Esophagus squamous epithelium (tissue), 5 donors: ENCODE data around the gene NPTX1. TPM values are rescaled to one million over a fixed set of nuclear protein-coding genes. Genes with fewer than 3 reads are reported as not detected.

Experiments
- DNase-seq: peaks from one replicate; lab custom pipeline; 2025; lab: John Stamatoyannopoulos, UW
- H3K27ac ChIP-seq, 4 donors: fragments of 200-600 bp; sonication (generic); one replicate each; pipeline ENCODE4 v1.5.1; 2016 to 2019; ENCODE audit warnings: mild to moderate bottlenecking in 1 of 4
- H3K27me3 ChIP-seq, 4 donors: fragments of 200-600 bp; sonication (generic); 1 replicate in 3 of 4; 2 replicates in 1 of 4; pipeline versions ENCODE4 v1.5.1 to v1.6.0; 2017 to 2021; ENCODE audit warnings: antibody characterized with exemption in 1 of 4
- H3K36me3 ChIP-seq, 3 donors: fragments of 200-600 bp; sonication (generic); one replicate each; pipeline ENCODE4 v1.5.1; 2016 to 2019
- H3K4me1 ChIP-seq, 3 donors: fragments of 200-600 bp; sonication (generic); one replicate each; pipeline ENCODE4 v1.5.1; 2017 to 2019
- H3K4me3 ChIP-seq, 4 donors: fragments of 200-600 bp; sonication (generic); 1 replicate in 3 of 4; 2 replicates in 1 of 4; pipeline ENCODE4 v1.5.1; 2016 to 2019; ENCODE audit warnings: mild to moderate bottlenecking in 2 of 4, moderate library complexity in 1 of 4
- H3K9me3 ChIP-seq, 3 donors: fragments of 200-600 bp; sonication (generic); one replicate each; pipeline ENCODE4 v1.5.1; 2016 to 2019
- POLR2A ChIP-seq, 4 donors: fragments of 450-650 bp; IDR thresholded peaks; one replicate each; pipeline ENCODE4 v1.6.1; 2017; ENCODE audit warnings: antibody characterized with exemption in 4 of 4, mild to moderate bottlenecking in 4 of 4, moderate library complexity in 3 of 4
- WGBS, 2 donors: methylation state at CpG; one replicate each; pipeline ENCODE4 v1.1.5; 2018; 5-methylcytosine and 5-hydroxymethylcytosine counted together
- intact Hi-C: fragments of 100-400 bp; cut with DNase I; formaldehyde crosslinking; loops from one replicate; pipeline ENCODE4 v1.15.0; 2022
- total RNA-seq, 4 donors: library from RNA; depleted of rRNA; stranded (reverse); fragments of >200 nt; gene quantifications; one replicate each; pipeline ENCODE4 v1.1.0, GENCODE V29; 2016
- TF ChIP-seq, protein P1 (sequence below), 6 experiments: fragments of 450-650 bp in 4 of 6; fragments of 200-600 bp in 2 of 6; sonication (generic) in 2 of 6; IDR thresholded peaks; one replicate each; pipeline ENCODE4 v1.5.1; 2016 to 2019; ENCODE audit warnings: antibody characterized with exemption in 6 of 6, mild to moderate bottlenecking in 4 of 6, moderate library complexity in 4 of 6
- donor health status: DM: yes; HTN: yes; CAD: no.

The NPTX1 gene
- total RNA-seq, 4 donors from 2014 or later, result under 0.01 to 0.15 TPM; not detected in 2

DNA sequence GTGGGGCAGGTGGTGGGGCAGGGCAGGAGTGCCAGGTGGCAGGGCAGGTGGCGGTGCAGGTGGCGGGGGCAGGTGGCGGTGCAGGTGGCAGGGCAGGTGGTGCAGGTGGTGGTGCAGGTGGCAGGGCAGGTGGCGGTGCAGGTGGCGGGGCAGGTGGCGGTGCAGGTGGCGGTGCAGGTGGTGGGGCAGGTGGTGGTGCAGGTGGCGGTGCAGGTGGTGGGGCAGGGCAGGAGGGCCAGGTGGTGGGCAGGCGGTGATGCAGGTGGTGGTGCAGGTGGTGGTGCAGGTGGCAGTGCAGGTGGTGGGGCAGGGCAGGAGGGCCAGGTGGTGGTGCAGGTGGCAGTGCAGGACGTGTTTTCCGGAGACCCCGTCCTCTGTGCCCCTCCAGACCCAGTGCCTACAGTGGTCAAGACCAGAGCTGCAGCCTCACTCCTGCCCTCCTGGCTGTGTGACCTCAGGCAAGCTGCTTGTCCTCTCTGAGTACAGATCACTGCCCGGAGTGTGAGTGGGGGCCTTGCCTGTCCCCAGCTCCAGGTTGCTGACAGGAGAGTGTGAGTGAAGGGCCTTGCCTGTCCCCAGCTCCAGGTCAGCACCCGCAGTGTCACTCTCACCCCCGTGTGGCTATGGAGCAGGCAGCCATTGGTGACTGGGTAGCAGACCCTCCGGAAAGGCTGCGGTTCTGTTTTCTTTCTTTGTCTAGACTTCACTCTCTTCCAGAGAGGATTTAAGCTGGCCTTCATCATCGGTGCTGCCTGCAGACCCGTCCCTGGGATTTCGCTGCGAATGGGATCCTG lies 16.1 kb upstream of the NPTX1 start:
- no peak for TF ChIP-seq POLR2A (IDR thresholded peaks at IDR 0.05)
- TF ChIP-seq, protein P1, sequence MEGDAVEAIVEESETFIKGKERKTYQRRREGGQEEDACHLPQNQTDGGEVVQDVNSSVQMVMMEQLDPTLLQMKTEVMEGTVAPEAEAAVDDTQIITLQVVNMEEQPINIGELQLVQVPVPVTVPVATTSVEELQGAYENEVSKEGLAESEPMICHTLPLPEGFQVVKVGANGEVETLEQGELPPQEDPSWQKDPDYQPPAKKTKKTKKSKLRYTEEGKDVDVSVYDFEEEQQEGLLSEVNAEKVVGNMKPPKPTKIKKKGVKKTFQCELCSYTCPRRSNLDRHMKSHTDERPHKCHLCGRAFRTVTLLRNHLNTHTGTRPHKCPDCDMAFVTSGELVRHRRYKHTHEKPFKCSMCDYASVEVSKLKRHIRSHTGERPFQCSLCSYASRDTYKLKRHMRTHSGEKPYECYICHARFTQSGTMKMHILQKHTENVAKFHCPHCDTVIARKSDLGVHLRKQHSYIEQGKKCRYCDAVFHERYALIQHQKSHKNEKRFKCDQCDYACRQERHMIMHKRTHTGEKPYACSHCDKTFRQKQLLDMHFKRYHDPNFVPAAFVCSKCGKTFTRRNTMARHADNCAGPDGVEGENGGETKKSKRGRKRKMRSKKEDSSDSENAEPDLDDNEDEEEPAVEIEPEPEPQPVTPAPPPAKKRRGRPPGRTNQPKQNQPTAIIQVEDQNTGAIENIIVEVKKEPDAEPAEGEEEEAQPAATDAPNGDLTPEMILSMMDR (IDR thresholded peaks at IDR 0.05), result no peak
- 65 to 79% methylated on average over 13 to 17 of the region's 21 CpGs for WGBS, 2 donors

DNA sequence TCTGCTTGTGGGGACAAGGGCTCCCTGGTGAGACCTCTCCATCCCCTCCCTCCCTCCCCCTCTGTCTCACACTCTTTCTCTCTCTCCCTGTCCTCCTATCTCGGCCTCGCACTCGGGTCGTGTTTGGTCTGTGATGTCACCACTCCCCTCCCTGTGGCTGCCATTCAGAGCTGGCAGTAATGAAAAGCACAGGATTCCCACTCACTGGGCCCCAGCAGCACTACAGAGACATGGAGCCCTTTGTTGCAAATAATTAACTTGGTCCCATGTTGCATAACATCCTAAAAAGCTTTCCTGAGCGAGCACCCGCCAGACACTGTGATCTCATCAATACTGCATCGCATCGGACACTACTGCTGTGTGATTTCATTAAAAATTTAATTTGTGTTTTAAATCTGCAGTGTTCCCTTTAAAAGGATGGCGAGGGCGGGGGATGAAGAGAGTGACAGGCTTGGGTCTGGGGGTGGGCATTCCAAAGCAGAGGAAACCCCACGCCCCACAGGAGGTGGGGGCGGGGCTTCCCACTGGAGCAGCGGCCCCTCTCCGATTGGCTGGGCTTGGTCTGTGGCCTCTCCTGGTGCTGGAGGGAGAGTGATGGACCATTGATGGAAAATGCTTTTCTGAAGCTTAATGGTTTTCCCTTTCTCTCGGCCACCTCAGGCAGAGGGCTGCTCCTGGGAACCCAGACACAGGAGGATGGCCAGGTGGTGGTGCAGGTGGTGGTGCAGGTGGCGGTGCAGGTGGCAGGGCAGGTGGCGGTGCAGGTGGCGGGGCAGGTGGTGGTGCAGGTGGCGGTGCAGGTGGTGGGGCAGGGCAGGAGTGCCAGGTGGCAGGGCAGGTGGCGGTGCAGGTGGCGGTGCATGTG lies 15.3 kb upstream of the NPTX1 start:
- peaks cover 0 to 75% (median 0%) of the 10 kb centered on the region in 4 donors for H3K27me3 ChIP-seq
- H3K9me3 ChIP-seq, result no peaks in the 10 kb centered on the region
- no peaks in the 10 kb centered on the region for H3K36me3 ChIP-seq
- WGBS, 2 donors, result 46 to 56% methylated on average over 10 to 11 of the region's 21 CpGs
- intact Hi-C loops, result no loop called here
- no peak for DNase-seq
- no peak overlapping the region for H3K4me3 ChIP-seq
- peaks cover 0 to 7% (median 0%) of the 10 kb centered on the region in 3 donors for H3K4me1 ChIP-seq
- TF ChIP-seq, protein P1 (IDR thresholded peaks at IDR 0.05), result no peak
- no peak for TF ChIP-seq POLR2A (IDR thresholded peaks at IDR 0.05)
- H3K27ac ChIP-seq, result no peak overlapping the region

More for the DNA sequence above, 16.1 kb upstream of the NPTX1 start:
- intact Hi-C loops, result no loop called here
- Histone ChIP-seq H3K4me1 (peaks cover 0 to 7% (median 0%) of the 10 kb centered on the region in 3 donors), H3K9me3 (no peaks in the 10 kb centered on the region), H3K36me3 (no peaks in the 10 kb centered on the region), H3K27ac (no peak overlapping the region), H3K27me3 (peaks cover 0 to 71% (median 0%) of the 10 kb centered on the region in 4 donors), H3K4me3 (no peak overlapping the region)
- no peak for DNase-seq

DNA sequence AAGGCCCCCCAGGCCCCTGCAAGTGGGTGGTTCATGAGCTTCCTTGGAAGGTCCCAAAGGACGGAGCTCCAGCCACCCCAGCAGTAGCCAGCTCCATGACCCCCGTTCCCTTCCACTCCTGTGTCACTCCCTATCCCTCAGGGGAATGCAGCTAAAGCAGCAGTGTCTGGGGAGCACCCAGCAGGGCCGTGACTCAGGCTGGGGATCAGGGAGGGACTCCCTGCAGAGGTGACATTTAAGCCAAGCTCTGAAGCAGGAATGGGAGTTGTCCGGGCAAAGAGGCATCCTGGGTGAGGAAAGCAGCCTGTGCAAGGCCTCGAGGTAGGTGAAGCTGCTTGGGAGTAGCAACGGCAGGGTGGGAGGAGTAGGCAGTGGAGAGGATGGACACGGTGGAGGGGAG lies 11.1 kb upstream of the NPTX1 start:
- H3K9me3 ChIP-seq, result no peaks in the 10 kb centered on the region
- H3K27ac ChIP-seq, result no peak overlapping the region
- H3K27me3 ChIP-seq, result peaks cover 0 to 77% (median 0%) of the 10 kb centered on the region in 4 donors
- H3K4me3 ChIP-seq, result no peak overlapping the region
- TF ChIP-seq, protein P1 (IDR thresholded peaks at IDR 0.05), result no peak
- no peak for TF ChIP-seq POLR2A (IDR thresholded peaks at IDR 0.05)
- DNase-seq, result no peak
- no peaks in the 10 kb centered on the region for H3K4me1 ChIP-seq
- intact Hi-C loops, result no loop called here
- WGBS, 2 donors, result 26 to 27% methylated on average over 5 of the region's 7 CpGs
- H3K36me3 ChIP-seq, result no peaks in the 10 kb centered on the region

DNA sequence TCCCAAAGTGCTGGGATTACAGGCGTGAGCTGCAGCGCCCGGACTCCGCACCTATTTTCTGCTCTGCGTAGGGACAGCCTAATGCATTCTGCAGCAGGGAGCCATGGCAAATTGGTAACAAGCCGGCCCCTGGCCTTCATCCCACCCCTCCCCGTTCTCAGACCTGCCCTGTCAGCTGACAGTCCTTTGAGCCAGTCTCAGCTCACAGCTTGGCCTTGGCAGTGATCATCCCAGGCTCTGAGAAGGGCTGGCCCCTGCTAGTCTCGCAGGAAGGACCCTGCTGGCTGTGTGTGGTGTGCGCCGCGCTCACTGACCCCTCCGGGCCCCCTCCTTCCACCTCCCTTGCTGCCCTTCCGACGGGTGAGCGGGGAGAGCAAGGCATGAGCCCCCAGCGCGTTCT lies 10.3 kb upstream of the NPTX1 start:
- Histone ChIP-seq H3K4me1 (no peaks in the 10 kb centered on the region), H3K27ac (no peak overlapping the region), H3K9me3 (no peaks in the 10 kb centered on the region), H3K36me3 (no peaks in the 10 kb centered on the region), H3K27me3 (peaks cover 0 to 81% (median 4%) of the 10 kb centered on the region in 4 donors), H3K4me3 (no peak overlapping the region)
- intact Hi-C loops, result no loop called here
- WGBS, 2 donors, result 60 to 62% methylated on average over 5 to 7 of the region's 17 CpGs
- no peak for DNase-seq
- no peak for TF ChIP-seq POLR2A (IDR thresholded peaks at IDR 0.05)
- TF ChIP-seq, protein P1 (IDR thresholded peaks at IDR 0.05), result no peak
